GM12865 (cell line): ENCODE measurements around the gene ESR1.

Source experiments
- DNase-seq: peaks from one replicate; pipeline ENCODE4 v3.0.0; 2010; ENCODE audit warnings: low read depth
- H3K4me3 ChIP-seq: 2 replicates; pipeline ENCODE4 v1.5.1; 2011; ENCODE audit warnings: mild to moderate bottlenecking, low read depth, low read length, control low read depth
- TF ChIP-seq, protein P1 (sequence below): IDR thresholded peaks from 2 replicates; pipeline ENCODE4 v1.5.1; 2011; ENCODE audit warnings: low read length, control low read depth, low read depth, inconsistent platforms; ENCODE audit not compliant: insufficient read depth; ENCODE audit errors: missing control alignments

The ESR1 gene

DNA sequence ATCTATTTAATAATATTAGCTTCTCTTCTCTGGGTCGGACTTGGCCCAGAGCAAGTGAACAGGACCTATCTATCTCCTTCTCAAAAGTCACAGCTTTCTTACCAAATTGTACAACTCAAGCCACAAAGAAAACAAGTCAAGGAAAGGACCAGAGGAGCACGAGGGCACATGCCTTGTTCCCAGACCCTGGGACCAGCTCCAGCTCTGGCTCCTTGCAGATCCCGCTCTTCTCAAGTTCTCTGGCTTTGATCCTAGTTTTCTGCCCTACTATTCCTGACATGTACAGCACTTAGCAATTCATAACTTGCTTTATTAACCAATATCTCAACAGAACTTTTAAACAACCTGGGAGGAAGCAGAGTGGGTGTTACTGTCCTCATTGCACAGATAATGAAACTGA is 185.9 kb downstream of the ESR1 start:
- H3K4me3 ChIP-seq: no peak overlapping the region
- TF ChIP-seq, protein P1, sequence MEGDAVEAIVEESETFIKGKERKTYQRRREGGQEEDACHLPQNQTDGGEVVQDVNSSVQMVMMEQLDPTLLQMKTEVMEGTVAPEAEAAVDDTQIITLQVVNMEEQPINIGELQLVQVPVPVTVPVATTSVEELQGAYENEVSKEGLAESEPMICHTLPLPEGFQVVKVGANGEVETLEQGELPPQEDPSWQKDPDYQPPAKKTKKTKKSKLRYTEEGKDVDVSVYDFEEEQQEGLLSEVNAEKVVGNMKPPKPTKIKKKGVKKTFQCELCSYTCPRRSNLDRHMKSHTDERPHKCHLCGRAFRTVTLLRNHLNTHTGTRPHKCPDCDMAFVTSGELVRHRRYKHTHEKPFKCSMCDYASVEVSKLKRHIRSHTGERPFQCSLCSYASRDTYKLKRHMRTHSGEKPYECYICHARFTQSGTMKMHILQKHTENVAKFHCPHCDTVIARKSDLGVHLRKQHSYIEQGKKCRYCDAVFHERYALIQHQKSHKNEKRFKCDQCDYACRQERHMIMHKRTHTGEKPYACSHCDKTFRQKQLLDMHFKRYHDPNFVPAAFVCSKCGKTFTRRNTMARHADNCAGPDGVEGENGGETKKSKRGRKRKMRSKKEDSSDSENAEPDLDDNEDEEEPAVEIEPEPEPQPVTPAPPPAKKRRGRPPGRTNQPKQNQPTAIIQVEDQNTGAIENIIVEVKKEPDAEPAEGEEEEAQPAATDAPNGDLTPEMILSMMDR: no peak
- no peak for DNase-seq

DNA sequence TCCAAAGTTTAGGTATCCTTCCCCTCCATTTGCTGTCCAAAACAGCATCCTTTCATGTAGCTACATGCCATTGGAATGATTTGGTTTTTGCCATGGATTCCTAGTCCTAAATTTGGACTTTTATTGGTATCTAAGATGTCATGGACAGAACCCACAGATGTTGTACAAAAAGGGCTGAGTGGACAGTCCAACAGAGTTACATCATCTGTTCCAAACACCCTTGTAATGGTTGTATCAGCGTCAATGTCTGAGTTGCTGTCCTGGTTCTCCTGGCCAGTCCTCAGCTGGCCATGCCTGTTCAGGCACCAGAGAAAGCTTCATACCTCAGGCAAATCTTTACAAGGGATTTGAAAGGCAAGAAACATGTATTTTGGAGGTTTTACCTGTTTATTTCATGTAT is 191.3 kb downstream of the ESR1 start:
- H3K4me3 ChIP-seq: no peak overlapping the region
- DNase-seq: no peak
- TF ChIP-seq, protein P1: no peak

DNA sequence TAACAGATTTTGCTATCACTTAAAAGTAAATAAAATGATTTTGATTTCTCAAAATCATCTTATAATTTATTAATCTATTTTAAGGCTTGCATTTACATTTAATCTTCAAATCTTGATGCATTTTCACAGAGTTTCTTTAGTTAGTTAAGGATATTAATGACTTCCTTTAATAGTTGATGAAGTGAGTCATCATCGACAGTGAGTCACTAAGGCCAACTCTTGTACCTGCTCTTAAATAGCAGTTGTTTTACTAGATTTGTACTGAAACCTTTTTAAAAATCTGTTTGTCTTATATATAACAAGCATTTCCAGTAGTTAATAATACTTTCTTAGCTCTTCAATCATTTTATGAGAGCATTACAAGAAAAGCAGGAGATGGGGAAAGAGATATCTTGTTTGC is 191.7 kb downstream of the ESR1 start:
- H3K4me3 ChIP-seq: no peak overlapping the region
- TF ChIP-seq, protein P1: no peak
- no peak for DNase-seq

DNA sequence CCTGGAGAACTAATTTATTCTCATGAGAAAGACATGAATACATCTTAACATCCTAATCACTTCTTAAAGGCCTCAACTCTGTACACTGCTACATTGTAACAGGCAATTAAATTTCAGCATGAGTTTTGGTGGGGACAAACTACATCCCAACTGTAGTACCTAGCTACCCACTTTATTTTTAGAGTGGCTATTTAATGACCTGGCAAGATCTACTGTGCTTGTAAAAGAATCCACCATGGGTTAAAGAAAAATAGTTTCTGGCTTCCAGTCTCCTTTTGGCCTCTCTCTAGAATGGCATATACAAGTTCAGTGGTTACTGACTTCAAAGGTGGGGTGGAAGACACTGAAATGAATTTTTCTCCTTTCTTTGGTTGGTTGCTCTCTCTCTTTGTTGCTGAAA is 193.9 kb downstream of the ESR1 start:
- TF ChIP-seq, protein P1: no peak
- no peak for DNase-seq
- no peak overlapping the region for H3K4me3 ChIP-seq

DNA sequence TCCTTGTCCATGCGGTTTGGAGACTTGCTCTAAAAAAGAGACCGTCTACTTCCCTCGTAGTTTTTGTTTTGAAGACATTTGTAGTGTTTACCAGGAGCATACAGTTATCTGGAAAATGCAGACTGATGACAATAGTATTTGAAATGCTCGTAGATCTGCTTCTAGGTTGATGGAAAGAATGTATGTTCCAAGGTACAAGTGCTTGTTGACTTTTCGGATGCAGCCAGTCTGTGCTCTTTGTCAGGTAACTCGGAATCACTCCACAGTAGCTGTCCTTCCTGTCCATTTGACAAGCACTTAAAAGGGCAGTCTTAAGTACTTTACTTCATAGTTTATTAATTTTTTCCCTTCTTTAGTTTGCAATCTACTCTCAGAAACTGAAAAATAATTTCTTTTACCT is 194.8 kb downstream of the ESR1 start:
- TF ChIP-seq, protein P1: no peak
- no peak for DNase-seq

DNA sequence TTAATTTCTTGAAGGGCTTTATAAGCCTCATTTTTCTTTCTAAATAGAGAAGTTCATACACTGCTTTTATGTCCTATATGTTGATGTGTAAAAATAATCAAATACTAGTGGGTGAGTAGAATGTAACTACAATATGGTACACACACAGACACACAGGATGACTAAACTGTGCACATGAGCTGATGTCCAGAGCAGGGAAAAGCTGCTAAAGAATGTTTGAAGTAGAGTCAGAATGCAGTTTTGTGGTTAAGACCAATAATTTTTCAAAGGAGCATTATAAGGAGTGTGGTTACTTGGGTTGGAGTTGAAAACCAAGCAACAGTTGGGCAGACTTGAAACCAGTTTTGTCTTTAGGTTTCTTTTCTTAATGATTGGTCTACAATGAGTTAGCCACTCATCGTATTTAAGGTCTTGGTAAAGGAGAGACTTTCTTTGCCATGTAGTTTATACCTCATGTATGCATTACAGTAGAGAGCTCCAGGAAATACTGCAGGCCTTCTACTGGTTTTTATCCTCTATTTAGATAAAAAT is 196.6 kb downstream of the ESR1 start:
- H3K4me3 ChIP-seq: no peak overlapping the region
- no peak for DNase-seq
- TF ChIP-seq, protein P1: no peak

More for the DNA sequence above, 194.8 kb downstream of the ESR1 start:
- H3K4me3 ChIP-seq: no peak overlapping the region

DNA sequence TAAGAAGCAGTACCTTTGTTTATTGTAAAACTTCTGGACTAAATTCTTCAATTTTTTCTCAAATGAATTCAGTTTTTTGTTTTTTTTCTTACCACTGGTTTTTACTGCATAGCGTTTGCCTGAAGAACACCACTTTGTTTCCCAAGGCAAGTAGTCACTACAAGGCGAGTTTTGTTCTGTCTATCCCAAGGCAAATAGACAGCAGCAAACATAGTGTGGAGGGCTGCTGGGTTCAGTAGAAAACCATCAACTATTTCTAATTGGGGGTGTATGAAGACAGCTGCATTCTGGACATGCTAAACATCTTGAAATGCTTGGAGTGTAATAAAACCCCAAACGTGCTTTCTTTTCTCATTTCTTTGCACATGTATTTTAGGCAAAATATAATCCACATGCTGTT is 197.4 kb downstream of the ESR1 start:
- TF ChIP-seq, protein P1: no peak

More for the DNA sequence above, 197.4 kb downstream of the ESR1 start:
- DNase-seq: no peak
- no peak overlapping the region for H3K4me3 ChIP-seq
